GM19438 (cell line): ENCODE data around the gene SDCCAG8.

Experiments
- ATAC-seq: cut with Tn5 transposase; IDR thresholded peaks from one replicate; pipeline ENCODE4 v1.9.1; 2021; ENCODE audit warnings: low read depth; ENCODE audit not compliant: unreplicated experiment

Gene SDCCAG8

DNA sequence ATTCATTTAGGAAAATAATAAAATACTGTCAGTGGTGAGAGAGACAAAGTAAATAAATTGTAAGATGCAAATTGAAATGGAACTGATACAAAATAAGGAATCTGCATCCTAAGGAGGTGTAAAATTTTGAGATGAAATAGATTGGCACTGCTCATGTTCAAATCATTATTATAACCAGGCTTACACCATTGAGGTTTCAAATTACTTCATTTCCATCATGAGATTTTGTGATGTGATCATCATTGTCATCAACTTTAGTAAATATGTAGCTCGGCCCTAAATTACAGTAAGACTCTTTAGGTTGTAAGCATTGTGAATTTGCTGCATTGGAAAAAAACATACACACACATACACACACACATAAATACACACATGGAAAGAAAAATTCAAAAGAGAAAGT lies 123.4 kb downstream of the SDCCAG8 start:
- no peak for ATAC-seq

- ATAC-seq = no peak
These were observed 123.9 kb downstream of the SDCCAG8 start for GRCh38 chr1:243379706-243380105.

DNA sequence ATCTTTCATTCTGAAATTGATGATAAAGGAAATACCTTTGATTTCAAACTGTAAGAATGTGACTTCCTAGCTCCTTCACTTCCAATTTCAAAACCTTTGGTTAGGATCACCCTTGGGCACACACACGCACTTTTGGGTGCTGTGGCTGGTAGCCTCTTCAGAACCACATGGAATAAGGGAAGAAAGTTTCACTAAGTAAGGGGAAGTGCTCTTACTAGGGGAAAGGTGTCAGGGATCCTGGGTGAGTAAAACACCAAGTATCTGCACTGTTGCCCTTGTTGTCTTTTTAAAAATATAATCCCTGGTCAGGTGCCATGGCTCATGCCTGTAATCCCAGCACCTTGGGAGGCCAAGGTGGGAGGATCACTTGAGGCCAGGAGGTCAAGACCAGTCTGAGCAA lies 132.4 kb downstream of the SDCCAG8 start:
- no peak for ATAC-seq

GRCh38 chr1:243390162-243390791 lies 134.4 kb downstream of the SDCCAG8 start:
- no peak for ATAC-seq

GRCh38 chr1:243391355-243391754 lies 135.5 kb downstream of the SDCCAG8 start:
- no peak for ATAC-seq

DNA sequence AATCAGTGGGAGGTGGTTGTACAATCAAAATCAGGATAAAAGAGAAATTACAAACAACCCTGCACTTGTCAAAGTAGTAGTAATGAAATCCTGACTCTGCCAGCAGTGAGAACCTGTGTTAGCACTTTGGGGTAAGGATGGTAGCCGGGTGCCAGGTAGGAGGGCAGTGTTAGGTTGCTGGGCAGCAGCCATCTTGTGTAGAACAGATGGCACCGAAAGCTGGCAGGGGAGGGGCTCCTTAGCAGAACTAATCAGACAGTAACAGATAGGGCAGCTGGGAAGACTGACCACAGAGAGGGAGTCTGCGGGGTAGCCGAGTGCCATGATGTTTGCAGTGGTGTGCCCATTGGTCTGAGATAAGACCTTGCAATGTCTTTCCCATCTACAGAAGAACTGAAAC lies 137.3 kb downstream of the SDCCAG8 start:
- ATAC-seq = no peak

GRCh38 chr1:243394066-243394465 lies 138.2 kb downstream of the SDCCAG8 start:
- no peak for ATAC-seq

- no peak for ATAC-seq
These were observed 139.0 kb downstream of the SDCCAG8 start for GRCh38 chr1:243394601-243395464.

DNA sequence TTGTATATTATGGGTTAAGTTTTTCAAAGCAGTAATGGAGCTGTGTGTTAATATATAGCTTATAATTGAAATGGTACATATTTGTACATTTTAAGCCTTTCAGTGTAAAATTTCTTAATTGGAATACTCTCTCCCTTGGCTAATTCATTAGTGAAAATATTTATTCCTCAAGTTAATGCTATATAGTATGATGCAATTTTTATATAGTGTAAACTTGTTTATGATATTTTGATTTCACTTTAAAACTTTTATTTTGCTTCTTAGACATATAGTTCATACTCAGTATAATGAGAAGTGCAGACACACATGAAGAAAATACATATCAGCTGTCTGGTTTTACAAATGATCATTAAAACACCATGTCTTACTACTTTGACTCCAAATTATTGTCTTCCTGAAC lies 140.6 kb downstream of the SDCCAG8 start:
- ATAC-seq = no peak

DNA sequence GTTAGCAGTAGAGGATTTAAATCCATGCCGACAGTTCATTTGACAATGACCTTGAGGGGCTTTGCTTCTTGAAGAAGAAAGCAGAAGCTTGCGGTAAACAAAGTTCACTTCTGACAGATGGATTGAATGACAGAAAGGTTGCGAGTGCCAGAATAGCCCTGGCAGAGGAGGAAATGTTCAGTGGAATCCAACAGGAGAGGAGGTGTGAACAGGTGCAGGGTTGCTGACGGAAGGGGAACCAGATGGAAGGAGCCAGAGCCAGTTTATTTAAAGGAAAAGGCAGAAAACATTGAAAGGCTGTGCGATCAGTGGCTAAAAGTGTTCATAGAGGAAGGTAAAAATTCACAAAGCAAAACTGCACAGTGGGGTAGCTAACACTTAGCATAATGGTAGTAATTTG lies 141.0 kb downstream of the SDCCAG8 start:
- ATAC-seq = no peak

GRCh38 chr1:243397613-243398321 lies 141.9 kb downstream of the SDCCAG8 start:
- ATAC-seq = no peak

DNA sequence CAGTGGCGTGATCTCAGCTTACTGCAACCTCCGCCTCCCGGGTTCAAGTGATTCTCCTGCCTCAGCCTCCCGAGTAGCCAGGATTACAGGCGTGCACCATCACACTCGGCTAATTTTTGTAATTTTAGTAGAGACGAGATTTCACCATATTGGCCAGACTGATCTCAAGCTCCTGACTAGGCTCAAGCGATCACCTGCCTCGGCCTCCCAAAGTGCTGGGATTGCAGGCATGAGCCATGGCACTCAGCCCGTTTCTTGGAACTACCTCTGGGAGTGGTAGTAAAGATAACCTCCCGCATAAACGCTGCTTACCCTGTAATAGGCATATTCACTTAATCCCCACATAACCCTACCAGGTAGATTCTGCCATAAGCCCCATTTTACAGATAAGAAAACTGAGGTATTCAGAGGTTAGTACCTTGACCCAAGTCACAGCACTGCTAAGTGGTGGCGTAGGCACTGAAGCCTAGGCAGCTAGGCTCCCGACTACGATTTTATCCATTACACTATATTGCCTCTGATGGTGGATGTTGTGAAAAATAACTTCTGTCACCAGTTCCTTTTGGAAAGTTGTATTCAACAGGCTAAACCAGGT lies 143.8 kb downstream of the SDCCAG8 start:
- no peak for ATAC-seq

GRCh38 chr1:243402868-243403267 lies 147.0 kb downstream of the SDCCAG8 start:
- no peak for ATAC-seq

- ATAC-seq = no peak
These were observed 150.6 kb downstream of the SDCCAG8 start for GRCh38 chr1:243406424-243406823.

DNA sequence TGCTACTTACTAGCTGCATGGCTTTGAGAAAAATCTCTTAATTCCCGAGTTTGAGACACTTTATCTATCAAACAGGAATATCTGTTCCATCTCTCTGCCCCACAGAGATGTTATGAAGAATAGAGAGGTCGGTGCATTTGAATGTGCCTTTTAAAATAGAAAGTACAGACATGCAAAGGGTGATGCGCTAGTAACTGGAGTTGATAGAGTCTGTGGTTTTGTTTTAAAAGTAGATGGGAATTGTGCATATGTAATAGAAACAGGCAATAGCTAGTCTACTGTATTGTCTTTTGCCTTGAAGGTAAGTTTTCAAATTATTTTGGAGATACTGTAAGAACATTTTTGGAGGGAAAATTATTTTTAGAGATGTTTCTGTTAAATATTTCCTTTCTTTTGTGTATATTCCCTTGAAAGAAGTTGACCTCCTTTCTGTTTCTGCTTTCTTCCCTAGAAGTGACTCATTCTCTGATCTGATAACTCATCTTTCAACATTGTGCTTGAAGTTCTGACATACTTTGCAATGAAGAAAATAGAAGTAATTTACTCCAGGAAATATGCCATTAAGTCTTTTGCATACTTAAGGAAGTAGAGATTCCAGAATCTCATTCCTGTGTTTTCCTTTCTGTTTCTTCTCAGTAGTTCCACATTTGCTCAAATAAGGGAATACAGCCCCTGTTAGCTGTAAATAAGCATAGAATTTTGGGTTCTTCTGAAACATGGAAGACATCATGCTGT lies 151.6 kb downstream of the SDCCAG8 start:
- no peak for ATAC-seq

DNA sequence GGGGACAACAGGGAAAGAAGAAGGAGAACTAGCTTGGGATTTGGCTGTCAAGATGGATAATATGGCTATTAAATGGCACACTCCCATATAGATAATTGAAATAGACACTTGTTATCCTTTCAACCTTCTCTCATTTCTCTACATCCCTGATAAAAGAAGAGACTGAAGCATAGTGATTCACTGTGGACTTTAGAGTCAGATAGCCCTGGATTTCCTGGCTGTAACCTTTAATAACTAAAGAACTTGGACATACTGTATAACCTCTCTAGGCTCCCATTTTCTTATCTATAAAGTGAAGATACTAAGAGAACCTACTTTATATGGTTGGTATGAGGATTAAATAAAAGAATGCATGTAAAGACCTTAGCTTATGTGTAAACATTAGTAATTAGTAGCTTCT lies 152.6 kb downstream of the SDCCAG8 start:
- ATAC-seq = no peak

DNA sequence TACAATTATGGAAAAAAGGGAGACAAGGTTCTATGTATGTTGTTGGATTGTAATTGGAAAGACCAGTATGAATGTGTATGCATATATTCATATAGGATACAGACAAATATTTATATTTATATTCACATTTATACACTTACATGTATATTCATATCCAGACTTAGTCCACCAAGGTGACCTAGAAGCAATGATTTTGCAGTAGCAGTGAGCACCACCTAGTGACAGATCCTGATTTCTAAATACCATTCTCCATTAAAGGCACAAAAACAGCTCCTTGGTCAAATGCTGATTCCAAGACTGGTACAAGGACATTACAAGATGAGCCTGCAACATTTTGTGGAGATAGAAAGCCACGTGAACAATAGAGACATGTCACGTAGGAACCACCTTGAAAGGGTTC lies 153.4 kb downstream of the SDCCAG8 start:
- ATAC-seq = no peak

DNA sequence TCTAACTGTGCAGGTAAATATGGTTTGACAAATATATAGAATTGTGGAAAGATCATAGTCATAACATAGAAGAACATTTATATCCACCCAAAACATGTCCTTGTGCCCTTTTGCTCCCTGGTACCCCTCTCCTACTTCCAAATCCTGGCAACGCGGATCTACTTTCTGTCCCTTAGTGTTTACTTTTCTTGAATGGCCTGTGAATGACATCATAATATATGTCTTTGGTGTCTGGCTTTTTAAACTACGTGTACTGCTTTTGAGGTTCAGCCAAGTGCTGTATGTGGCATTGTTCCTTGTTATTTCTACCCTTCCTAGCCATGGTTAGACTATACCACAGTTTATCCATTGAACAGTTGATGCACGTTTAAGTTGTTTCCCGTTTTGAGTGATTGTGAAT lies 155.6 kb downstream of the SDCCAG8 start:
- no peak for ATAC-seq

- ATAC-seq = no peak
These were observed 157.8 kb downstream of the SDCCAG8 start for GRCh38 chr1:243413431-243414151.

- no peak for ATAC-seq
These were observed 158.3 kb downstream of the SDCCAG8 start for GRCh38 chr1:243414152-243414494.
